ENCODE data around the gene PPFIA2.

DNA sequence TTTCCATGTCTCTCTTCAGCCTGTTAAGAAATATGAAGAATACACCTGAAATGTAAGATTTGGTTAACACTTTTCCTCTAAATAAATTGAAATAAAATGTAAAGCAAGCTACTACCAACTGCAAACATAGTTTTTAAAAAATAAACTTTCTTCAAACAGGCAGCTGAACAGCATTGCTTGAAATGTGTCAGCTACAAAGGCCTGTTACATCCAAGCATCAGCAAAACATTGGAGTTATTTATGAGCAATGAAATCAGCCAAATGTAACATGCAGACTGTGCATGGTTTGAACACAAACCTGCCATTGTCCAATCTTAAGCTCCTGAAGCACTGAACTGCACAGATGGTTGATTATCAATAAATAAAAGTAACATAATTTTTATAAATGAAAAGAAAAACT, 390.0 kb downstream of the PPFIA2 start:
- TF ChIP-seq RAD21 (IDR thresholded peaks at IDR 0.05; ENCODE audit: low read depth) (no peak), CEBPB (IDR thresholded peaks at IDR 0.05) (no peak), ZBTB7A (IDR thresholded peaks at IDR 0.05; ENCODE audit: low read depth) (no peak), YY1 (IDR thresholded peaks at IDR 0.05; ENCODE audit: low read depth) (no peak), TAF1 (IDR thresholded peaks at IDR 0.05; ENCODE audit: low read depth) (no peak), FOXM1 (IDR thresholded peaks at IDR 0.05; ENCODE audit: borderline replicate concordance, low read depth) (no peak), CREB1 (IDR thresholded peaks at IDR 0.05; ENCODE audit: low read depth) (no peak), EP300 (IDR thresholded peaks at IDR 0.05; ENCODE audit: borderline replicate concordance) (no peak), NFIC (IDR thresholded peaks at IDR 0.05) (no peak), USF1 (IDR thresholded peaks at IDR 0.05) (no peak), MAX (IDR thresholded peaks at IDR 0.05) (no peak), TEAD4 (IDR thresholded peaks at IDR 0.05) (no peak), TCF12 (IDR thresholded peaks at IDR 0.05; ENCODE audit: low read depth) (no peak), EGR1 (IDR thresholded peaks at IDR 0.05) (no peak)
